Measurements from ENCODE around the gene ADAMTS3.

Gene ADAMTS3

GRCh38 chr4:72418458-72418857 lies 150.6 kb downstream of the ADAMTS3 start:
- no peak for DNase-seq (ENCODE audit: low read depth in 2 of 2, low spot score in 1 of 2)

- DNase-seq (ENCODE audit: low read depth in 2 of 2, low spot score in 1 of 2) = no peak
Observed at GRCh38 chr4:72410158-72410557, 158.9 kb downstream of the ADAMTS3 start.

- DNase-seq (ENCODE audit: low read depth in 2 of 2, low spot score in 1 of 2) = no peak
Observed at GRCh38 chr4:72408568-72408967, 160.5 kb downstream of the ADAMTS3 start.

GRCh38 chr4:72405417-72405816 lies 163.6 kb downstream of the ADAMTS3 start:
- no peak for DNase-seq (ENCODE audit: low read depth in 2 of 2, low spot score in 1 of 2)

- DNase-seq (ENCODE audit: low read depth in 2 of 2, low spot score in 1 of 2) = no peak
Observed at GRCh38 chr4:72397314-72397713, 171.7 kb downstream of the ADAMTS3 start.

- no peak for DNase-seq (ENCODE audit: low read depth in 2 of 2, low spot score in 1 of 2)
Observed at GRCh38 chr4:72394012-72394663, 174.9 kb downstream of the ADAMTS3 start.

GRCh38 chr4:72391281-72391680 lies 177.7 kb downstream of the ADAMTS3 start:
- no peak for DNase-seq (ENCODE audit: low read depth in 2 of 2, low spot score in 1 of 2)

- DNase-seq (ENCODE audit: low read depth in 2 of 2, low spot score in 1 of 2) = no peak
Observed at GRCh38 chr4:72390409-72390808, 178.6 kb downstream of the ADAMTS3 start.

GRCh38 chr4:72388521-72388920 lies 180.5 kb downstream of the ADAMTS3 start:
- no peak for DNase-seq (ENCODE audit: low read depth in 2 of 2, low spot score in 1 of 2)

GRCh38 chr4:72387959-72388358 lies 181.1 kb downstream of the ADAMTS3 start:
- no peak for DNase-seq (ENCODE audit: low read depth in 2 of 2, low spot score in 1 of 2)

- no peak for DNase-seq (ENCODE audit: low read depth in 2 of 2, low spot score in 1 of 2)
Observed at GRCh38 chr4:72383439-72383838, 185.6 kb downstream of the ADAMTS3 start.

GRCh38 chr4:72378901-72379300 lies 190.1 kb downstream of the ADAMTS3 start:
- no peak for DNase-seq (ENCODE audit: low read depth in 2 of 2, low spot score in 1 of 2)

GRCh38 chr4:72377491-72378194 lies 191.4 kb downstream of the ADAMTS3 start:
- DNase-seq (ENCODE audit: low read depth in 2 of 2, low spot score in 1 of 2) = no peak

GRCh38 chr4:72376901-72377300 lies 192.1 kb downstream of the ADAMTS3 start:
- DNase-seq (ENCODE audit: low read depth in 2 of 2, low spot score in 1 of 2) = no peak

GRCh38 chr4:72375073-72375736 lies 193.8 kb downstream of the ADAMTS3 start:
- DNase-seq (ENCODE audit: low read depth in 2 of 2, low spot score in 1 of 2) = no peak

GRCh38 chr4:72374159-72374558 lies 194.9 kb downstream of the ADAMTS3 start:
- DNase-seq (ENCODE audit: low read depth in 2 of 2, low spot score in 1 of 2) = no peak

GRCh38 chr4:72366601-72367000 lies 202.4 kb downstream of the ADAMTS3 start:
- no peak for DNase-seq (ENCODE audit: low read depth in 2 of 2, low spot score in 1 of 2)

- no peak for DNase-seq (ENCODE audit: low read depth in 2 of 2, low spot score in 1 of 2)
Observed at GRCh38 chr4:72365981-72366380, 203.0 kb downstream of the ADAMTS3 start.

GRCh38 chr4:72365016-72365415 lies 204.0 kb downstream of the ADAMTS3 start:
- no peak for DNase-seq (ENCODE audit: low read depth in 2 of 2, low spot score in 1 of 2)

- DNase-seq (ENCODE audit: low read depth in 2 of 2, low spot score in 1 of 2) = no peak
Observed at GRCh38 chr4:72360075-72360474, 208.9 kb downstream of the ADAMTS3 start.

GRCh38 chr4:72358483-72358882 lies 210.5 kb downstream of the ADAMTS3 start:
- no peak for DNase-seq (ENCODE audit: low read depth in 2 of 2, low spot score in 1 of 2)

- no peak for DNase-seq (ENCODE audit: low read depth in 2 of 2, low spot score in 1 of 2)
Observed at GRCh38 chr4:72357908-72358307, 211.1 kb downstream of the ADAMTS3 start.
